Measurements from ENCODE around the gene CEACAM21.
A peak's percentile ranks its signal among the peaks of the same experiment; 100 is the strongest.

Gene CEACAM21

DNA sequence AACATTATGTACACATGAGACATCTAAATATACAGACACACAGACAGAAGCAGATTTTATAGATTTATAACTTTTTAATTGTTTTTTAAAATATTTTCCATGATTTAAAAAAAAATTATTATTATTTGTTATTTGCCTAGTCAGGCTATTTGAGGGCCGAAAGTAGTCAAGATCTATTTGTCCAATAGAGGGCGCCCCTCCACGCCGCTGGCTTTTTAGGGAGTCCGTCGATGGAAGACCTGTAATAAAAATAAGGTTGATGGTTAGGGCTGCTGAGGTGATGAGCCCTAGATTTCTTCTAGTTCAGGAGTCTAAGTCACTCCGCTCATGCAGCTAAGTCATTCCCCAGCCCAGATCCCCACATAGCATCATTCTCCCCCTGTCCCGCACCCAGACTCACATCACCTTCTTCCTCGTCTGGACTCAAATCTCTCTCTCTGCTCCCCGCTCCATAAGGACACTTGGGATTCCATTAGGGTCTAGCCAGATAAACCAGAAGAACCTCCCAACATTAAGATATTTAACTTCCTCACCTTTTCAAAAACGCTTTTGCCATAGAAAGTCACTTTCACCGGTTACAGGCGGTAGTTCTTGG is 33.9 kb upstream of the CEACAM21 start:
- TF ChIP-seq, protein P1, sequence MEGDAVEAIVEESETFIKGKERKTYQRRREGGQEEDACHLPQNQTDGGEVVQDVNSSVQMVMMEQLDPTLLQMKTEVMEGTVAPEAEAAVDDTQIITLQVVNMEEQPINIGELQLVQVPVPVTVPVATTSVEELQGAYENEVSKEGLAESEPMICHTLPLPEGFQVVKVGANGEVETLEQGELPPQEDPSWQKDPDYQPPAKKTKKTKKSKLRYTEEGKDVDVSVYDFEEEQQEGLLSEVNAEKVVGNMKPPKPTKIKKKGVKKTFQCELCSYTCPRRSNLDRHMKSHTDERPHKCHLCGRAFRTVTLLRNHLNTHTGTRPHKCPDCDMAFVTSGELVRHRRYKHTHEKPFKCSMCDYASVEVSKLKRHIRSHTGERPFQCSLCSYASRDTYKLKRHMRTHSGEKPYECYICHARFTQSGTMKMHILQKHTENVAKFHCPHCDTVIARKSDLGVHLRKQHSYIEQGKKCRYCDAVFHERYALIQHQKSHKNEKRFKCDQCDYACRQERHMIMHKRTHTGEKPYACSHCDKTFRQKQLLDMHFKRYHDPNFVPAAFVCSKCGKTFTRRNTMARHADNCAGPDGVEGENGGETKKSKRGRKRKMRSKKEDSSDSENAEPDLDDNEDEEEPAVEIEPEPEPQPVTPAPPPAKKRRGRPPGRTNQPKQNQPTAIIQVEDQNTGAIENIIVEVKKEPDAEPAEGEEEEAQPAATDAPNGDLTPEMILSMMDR (IDR thresholded peaks at IDR 0.05; ENCODE audit: low read depth, low read length, missing control alignments), result peak; percentile 64
- no peak for DNase-seq (ENCODE audit: low read depth)
- H3K4me3 ChIP-seq (ENCODE audit: low read depth, low read length), result no peak overlapping the region

DNA sequence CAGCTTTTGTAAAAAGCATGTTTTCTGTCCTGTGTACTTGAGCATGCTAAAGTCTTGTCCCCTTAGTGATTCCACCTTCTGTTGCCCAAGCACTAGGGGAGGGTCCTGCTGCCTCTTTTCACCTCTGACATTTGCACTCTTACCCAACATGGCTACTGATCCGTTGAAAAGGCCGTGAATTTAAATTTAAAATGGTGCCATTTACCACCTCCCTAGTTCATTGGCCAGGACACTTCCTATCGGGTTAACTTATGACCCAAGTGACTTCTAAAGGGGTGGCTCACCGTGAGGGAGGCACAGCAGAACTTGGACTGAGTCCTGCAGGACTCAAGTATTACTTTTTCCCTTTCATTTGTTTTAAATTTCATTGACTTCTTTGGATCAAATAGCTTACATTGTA is 33.3 kb upstream of the CEACAM21 start:
- TF ChIP-seq, protein P1 (IDR thresholded peaks at IDR 0.05; ENCODE audit: low read depth, low read length, missing control alignments), result no peak
- no peak for DNase-seq (ENCODE audit: low read depth)
- H3K4me3 ChIP-seq (ENCODE audit: low read depth, low read length), result no peak overlapping the region

DNA sequence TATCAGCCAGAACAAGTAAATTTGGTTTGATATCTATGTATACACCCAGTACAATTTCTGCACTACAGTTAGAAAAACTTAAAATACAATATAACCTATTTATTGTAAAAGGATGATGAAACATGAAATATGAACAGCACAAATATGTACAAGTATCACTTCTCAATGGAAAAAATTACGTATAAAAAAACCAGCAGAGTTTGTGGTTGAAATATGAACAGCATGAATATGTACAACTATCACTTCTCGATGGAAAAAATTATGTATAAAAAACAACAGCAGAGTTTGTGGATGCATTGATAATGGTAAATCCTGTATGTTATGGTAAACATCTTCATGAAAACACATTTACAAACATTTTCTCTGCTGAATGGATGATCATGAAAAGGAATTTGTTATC is 32.4 kb upstream of the CEACAM21 start:
- no peak for DNase-seq (ENCODE audit: low read depth)
- TF ChIP-seq, protein P1 (IDR thresholded peaks at IDR 0.05; ENCODE audit: low read depth, low read length, missing control alignments), result no peak
- no peak overlapping the region for H3K4me3 ChIP-seq (ENCODE audit: low read depth, low read length)

DNA sequence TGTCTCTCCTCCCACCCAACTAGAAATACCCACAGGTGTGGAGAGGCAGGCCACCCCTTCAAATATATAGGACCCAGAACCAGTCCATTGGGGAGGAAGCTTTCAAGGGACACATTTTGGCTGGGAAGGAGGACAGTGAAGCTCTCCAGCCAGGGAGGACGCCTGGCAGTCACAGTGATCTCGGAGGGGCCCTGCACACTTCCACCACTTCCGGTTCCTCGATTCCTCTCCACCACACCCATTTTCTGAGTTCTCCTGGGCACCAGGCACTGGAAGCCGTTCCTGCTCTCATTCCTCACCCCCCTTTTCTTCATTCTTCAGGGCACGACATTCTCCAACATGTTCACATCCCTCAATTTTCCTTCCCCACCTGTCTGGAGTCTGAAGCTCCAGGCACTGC is 30.4 kb upstream of the CEACAM21 start:
- H3K4me3 ChIP-seq (ENCODE audit: low read depth, low read length), result peak overlapping the region; percentile 52
- TF ChIP-seq, protein P1 (IDR thresholded peaks at IDR 0.05; ENCODE audit: low read depth, low read length, missing control alignments), result no peak
- DNase-seq (ENCODE audit: low read depth), result no peak

DNA sequence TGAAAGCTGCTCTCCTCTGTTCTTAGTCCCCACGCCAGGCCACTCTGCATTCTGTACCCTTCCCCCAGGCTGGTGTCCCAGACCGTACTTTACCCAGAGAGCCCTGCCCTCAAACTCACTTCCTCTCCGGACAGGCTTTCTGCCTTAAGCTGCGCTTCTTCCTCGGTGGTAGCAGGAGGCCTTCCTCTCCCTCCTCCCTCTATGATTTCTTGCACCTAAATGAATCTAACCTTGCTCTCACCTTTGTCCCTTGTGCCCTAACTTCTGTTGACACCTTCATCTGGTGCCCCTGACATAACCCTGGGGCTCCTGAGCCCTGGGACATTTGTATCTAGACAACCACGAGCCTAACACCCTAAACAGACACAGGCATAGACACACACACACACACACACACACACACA is 29.6 kb upstream of the CEACAM21 start:
- H3K4me3 ChIP-seq (ENCODE audit: low read depth, low read length), result peak overlapping the region; percentile 52

DNA sequence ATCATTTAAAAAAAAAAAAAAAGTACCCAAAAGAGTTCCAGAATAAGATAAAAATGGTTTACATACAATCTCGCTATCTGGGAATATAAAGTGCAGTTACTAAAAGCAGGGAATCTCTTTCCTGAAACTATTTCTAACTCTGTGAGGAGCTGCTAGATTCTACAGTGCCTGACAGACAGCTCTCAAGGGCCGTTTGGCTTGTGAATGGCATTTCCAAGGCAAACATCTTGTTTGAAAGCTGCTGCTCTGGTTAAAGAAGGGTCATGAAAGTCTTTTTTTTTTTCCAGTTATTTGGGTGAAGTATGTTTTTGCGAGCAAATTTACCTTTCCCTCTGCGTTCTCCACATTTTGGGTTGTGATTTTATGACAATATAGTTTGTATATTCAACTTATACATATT is 29.0 kb upstream of the CEACAM21 start:
- TF ChIP-seq, protein P1 (IDR thresholded peaks at IDR 0.05; ENCODE audit: low read depth, low read length, missing control alignments), result no peak
- H3K4me3 ChIP-seq (ENCODE audit: low read depth, low read length), result no peak overlapping the region; the same call in 1 of the 2 replicates
- no peak for DNase-seq (ENCODE audit: low read depth)

More for the DNA sequence above, 29.6 kb upstream of the CEACAM21 start:
- no peak for DNase-seq (ENCODE audit: low read depth)
- TF ChIP-seq, protein P1 (IDR thresholded peaks at IDR 0.05; ENCODE audit: low read depth, low read length, missing control alignments), result no peak

DNA sequence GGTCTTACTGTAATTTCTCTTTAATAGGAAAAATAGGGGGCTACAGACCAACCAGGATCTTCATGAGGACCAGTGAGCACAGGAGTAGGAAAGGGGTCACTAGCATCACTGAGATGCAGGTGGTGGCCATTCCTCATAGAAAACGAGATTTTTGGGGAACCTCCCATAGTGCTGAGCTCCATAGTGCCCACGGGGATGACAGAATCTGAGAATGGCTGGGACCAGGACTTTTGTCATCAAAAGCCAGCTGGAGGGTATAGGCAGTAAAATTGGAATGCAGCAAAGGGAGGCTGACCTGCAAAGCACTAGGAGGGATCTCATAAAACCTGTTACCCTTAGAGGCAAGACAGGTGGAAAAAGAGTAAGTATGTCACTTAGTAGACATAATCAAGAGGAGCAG is 28.4 kb upstream of the CEACAM21 start:
- DNase-seq (ENCODE audit: low read depth), result no peak
- TF ChIP-seq, protein P1 (IDR thresholded peaks at IDR 0.05; ENCODE audit: low read depth, low read length, missing control alignments), result no peak
- H3K4me3 ChIP-seq (ENCODE audit: low read depth, low read length), result no peak overlapping the region
